ENCODE data around the gene SLC35B1. TPM values are rescaled to one million over a fixed set of nuclear protein-coding genes. Genes with fewer than 3 reads are reported as not detected.

The SLC35B1 gene
- total RNA-seq, 3 donors from 2014 or later = 33.0 to 44.1 (median 35.7) TPM

GRCh38 chr17:49716668-49717364 lies 9.1 kb upstream of the SLC35B1 start:
- H3K27me3 ChIP-seq = no peaks in the 10 kb centered on the region
- no peak overlapping the region for H3K27ac ChIP-seq
- H3K36me3 ChIP-seq = no peaks in the 10 kb centered on the region
- no peak for TF ChIP-seq POLR2A (IDR thresholded peaks at IDR 0.05)
- no peak for TF ChIP-seq CTCF (IDR thresholded peaks at IDR 0.05)
- TF ChIP-seq POLR2AphosphoS5 (IDR thresholded peaks at IDR 0.05) = no peak
- H3K9me3 ChIP-seq = no peaks in the 10 kb centered on the region
- no peak overlapping the region for H3K4me3 ChIP-seq
- H3K4me1 ChIP-seq = no peaks in the 10 kb centered on the region
- DNase-seq (ENCODE audit: low spot score in 2 of 2) = no peak
- intact Hi-C loops (cut with DNase I; ENCODE audit: low total_unique reads) = loop anchor here (5.0 kb wide), 1 partner anchor 60 kb away; no protein-coding TSS in a partner anchor

- Histone ChIP-seq H3K27ac (peak overlapping the region in 1 of 2 donors; percentile 11), H3K27me3 (no peaks in the 10 kb centered on the region), H3K9me3 (no peaks in the 10 kb centered on the region), H3K36me3 (no peaks in the 10 kb centered on the region), H3K4me3 (no peak overlapping the region), H3K4me1 (no peaks in the 10 kb centered on the region)
- TF ChIP-seq CTCF (IDR thresholded peaks at IDR 0.05) (no peak), POLR2A (IDR thresholded peaks at IDR 0.05) (no peak), POLR2AphosphoS5 (IDR thresholded peaks at IDR 0.05) (no peak)
- intact Hi-C loops (cut with DNase I; ENCODE audit: low total_unique reads) = loop anchor here (5.0 kb wide), 1 partner anchor 62 kb away; no protein-coding TSS in a partner anchor
- no peak for DNase-seq (ENCODE audit: low spot score in 2 of 2)
Observed at GRCh38 chr17:49715717-49716279, 8.0 kb upstream of the SLC35B1 start.

GRCh38 chr17:49715216-49715615 lies 7.5 kb upstream of the SLC35B1 start:
- TF ChIP-seq POLR2A (IDR thresholded peaks at IDR 0.05) (no peak), CTCF (IDR thresholded peaks at IDR 0.05) (no peak), POLR2AphosphoS5 (IDR thresholded peaks at IDR 0.05) (no peak)
- Histone ChIP-seq H3K36me3 (no peaks in the 10 kb centered on the region), H3K4me1 (no peaks in the 10 kb centered on the region), H3K27me3 (no peaks in the 10 kb centered on the region), H3K4me3 (no peak overlapping the region), H3K27ac (no peak overlapping the region), H3K9me3 (no peaks in the 10 kb centered on the region)
- intact Hi-C loops (cut with DNase I; ENCODE audit: low total_unique reads) = loop anchor here (5.0 kb wide), 1 partner anchor 62 kb away; no protein-coding TSS in a partner anchor
- DNase-seq (ENCODE audit: low spot score in 2 of 2) = no peak

GRCh38 chr17:49708515-49709183 lies 885 bp upstream of the SLC35B1 start:
- H3K36me3 ChIP-seq = no peaks in the 10 kb centered on the region
- intact Hi-C loops (cut with DNase I; ENCODE audit: low total_unique reads) = loop anchor here (10.0 kb wide), 1 partner anchor 146 kb away; no protein-coding TSS in a partner anchor
- no peaks in the 10 kb centered on the region for H3K9me3 ChIP-seq
- no peak for TF ChIP-seq POLR2AphosphoS5 (IDR thresholded peaks at IDR 0.05)
- no peak for TF ChIP-seq CTCF (IDR thresholded peaks at IDR 0.05)
- TF ChIP-seq POLR2A (IDR thresholded peaks at IDR 0.05) = no peak
- H3K4me1 ChIP-seq = peaks cover 0 to 10% of the 10 kb centered on the region in 2 donors
- H3K27ac ChIP-seq = peak overlapping the region; percentile 93 to 96
- no peaks in the 10 kb centered on the region for H3K27me3 ChIP-seq
- H3K4me3 ChIP-seq = peak overlapping the region; percentile 78 to 97 (median 95)
- DNase-seq (ENCODE audit: low spot score in 2 of 2) = no peak

- intact Hi-C loops (cut with DNase I; ENCODE audit: low total_unique reads) = loop anchor here (10.0 kb wide), 1 partner anchor 148 kb away; no protein-coding TSS in a partner anchor
- no peaks in the 10 kb centered on the region for H3K9me3 ChIP-seq
- no peak for DNase-seq (ENCODE audit: low spot score in 2 of 2)
- H3K36me3 ChIP-seq = no peaks in the 10 kb centered on the region
- TF ChIP-seq POLR2A (IDR thresholded peaks at IDR 0.05) (no peak), CTCF (IDR thresholded peaks at IDR 0.05) (no peak), POLR2AphosphoS5 (IDR thresholded peaks at IDR 0.05) (no peak)
- H3K4me1 ChIP-seq = peaks cover 0 to 10% of the 10 kb centered on the region in 2 donors
- H3K27me3 ChIP-seq = no peaks in the 10 kb centered on the region
- H3K27ac ChIP-seq = peak overlapping the region; percentile 93 to 96
- peak overlapping the region; percentile 78 to 97 (median 95) for H3K4me3 ChIP-seq
Observed at GRCh38 chr17:49707246-49707607, 537 bp downstream of the SLC35B1 start.

All from breast epithelium (tissue), 4 donors.